Astrocyte (in vitro differentiated cells and primary cell): ENCODE results near the gene SCYGR8.

Experiments used
- CTCF ChIP-seq: IDR thresholded peaks from 2 replicates; pipeline ENCODE4 v1.5.1; 2011; ENCODE audit warnings: low read depth, mild to moderate bottlenecking, inconsistent platforms, low read length, moderate library complexity; ENCODE audit not compliant: insufficient read depth
- EZH2 ChIP-seq: IDR thresholded peaks from 2 replicates; pipeline ENCODE4 v1.6.1; 2012; ENCODE audit warnings: mild to moderate bottlenecking, low read length, inconsistent platforms; ENCODE audit not compliant: insufficient read depth

DNA sequence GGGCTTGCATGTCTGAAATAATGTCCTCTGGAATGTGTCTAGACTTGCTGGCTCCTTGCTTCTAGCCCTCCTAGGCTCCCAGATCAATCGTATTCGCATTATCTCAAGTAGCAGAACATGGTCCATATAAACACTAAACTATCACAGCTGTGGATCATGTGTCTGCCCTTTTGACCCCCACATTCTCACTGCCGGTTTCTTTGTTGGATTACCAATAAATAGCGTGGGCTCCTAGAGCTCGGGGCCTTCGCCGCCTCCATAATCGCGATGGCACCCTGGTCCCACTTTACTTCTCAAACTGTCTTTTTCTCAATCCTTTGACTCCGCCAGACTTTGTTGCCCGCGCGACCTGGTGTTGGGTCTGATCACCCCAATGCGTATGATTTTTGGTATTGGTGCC, 6.3 kb upstream of the SCYGR8 start:
- TF ChIP-seq CTCF (no peak), EZH2 (no peak)
